ENCODE data around the gene SIRPG. TPM values are rescaled to one million over a fixed set of nuclear protein-coding genes. Genes with fewer than 3 reads are reported as not detected.

SIRPG gene
- total and polyA plus RNA-seq, 9 donors, result 0.06 to 1.4 (median 0.24) TPM; not detected in 5

DNA sequence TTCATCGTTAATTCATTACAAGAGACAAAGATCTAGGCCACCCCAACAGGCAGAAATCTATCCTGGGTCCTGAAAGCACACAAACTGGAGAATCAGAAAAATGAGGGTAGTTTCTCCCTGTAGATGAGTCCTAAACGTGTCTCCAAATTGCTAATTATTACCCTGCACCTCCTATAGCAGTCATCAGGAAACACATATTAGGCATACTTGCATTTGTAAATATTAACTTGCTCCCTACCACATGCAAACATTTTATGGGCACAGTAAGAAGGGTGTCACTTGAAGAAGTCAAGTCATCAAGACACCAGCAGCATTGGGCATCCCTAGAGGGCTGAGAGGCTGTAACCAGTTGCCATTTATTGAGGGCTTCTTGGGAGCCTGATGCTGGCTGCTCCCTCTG, 19.8 kb downstream of the SIRPG start:
- DNase-seq, result no peak
- intact Hi-C loops (cut with DNase I), result no loop called here
- Histone ChIP-seq H3K4me1 (ENCODE audit: insufficient read depth) (no peaks in the 10 kb centered on the region), H3K27ac (no peak overlapping the region), H3K9me3 (no peaks in the 10 kb centered on the region), H3K4me3 (no peak overlapping the region), H3K36me3 (no peaks in the 10 kb centered on the region), H3K27me3 (no peaks in the 10 kb centered on the region)
- TF ChIP-seq POLR2A (IDR thresholded peaks at IDR 0.05) (no peak), EP300 (IDR thresholded peaks at IDR 0.05) (no peak)
- TF ChIP-seq, protein P1, sequence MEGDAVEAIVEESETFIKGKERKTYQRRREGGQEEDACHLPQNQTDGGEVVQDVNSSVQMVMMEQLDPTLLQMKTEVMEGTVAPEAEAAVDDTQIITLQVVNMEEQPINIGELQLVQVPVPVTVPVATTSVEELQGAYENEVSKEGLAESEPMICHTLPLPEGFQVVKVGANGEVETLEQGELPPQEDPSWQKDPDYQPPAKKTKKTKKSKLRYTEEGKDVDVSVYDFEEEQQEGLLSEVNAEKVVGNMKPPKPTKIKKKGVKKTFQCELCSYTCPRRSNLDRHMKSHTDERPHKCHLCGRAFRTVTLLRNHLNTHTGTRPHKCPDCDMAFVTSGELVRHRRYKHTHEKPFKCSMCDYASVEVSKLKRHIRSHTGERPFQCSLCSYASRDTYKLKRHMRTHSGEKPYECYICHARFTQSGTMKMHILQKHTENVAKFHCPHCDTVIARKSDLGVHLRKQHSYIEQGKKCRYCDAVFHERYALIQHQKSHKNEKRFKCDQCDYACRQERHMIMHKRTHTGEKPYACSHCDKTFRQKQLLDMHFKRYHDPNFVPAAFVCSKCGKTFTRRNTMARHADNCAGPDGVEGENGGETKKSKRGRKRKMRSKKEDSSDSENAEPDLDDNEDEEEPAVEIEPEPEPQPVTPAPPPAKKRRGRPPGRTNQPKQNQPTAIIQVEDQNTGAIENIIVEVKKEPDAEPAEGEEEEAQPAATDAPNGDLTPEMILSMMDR (IDR thresholded peaks at IDR 0.05), result no peak
- 65 to 75% (median 73%) methylated on average over 2 of the region's 2 CpGs for whole genome bisulfite sequencing, 3 donors

GRCh38 chr20:1637226-1637625, 20.4 kb downstream of the SIRPG start:
- 51 to 59% (median 53%) methylated on average over 2 of the region's 2 CpGs for WGBS, 3 donors
- Histone ChIP-seq H3K27ac (no peak overlapping the region), H3K4me1 (ENCODE audit: insufficient read depth) (no peaks in the 10 kb centered on the region), H3K27me3 (no peaks in the 10 kb centered on the region), H3K4me3 (no peak overlapping the region), H3K36me3 (no peaks in the 10 kb centered on the region), H3K9me3 (no peaks in the 10 kb centered on the region)
- intact Hi-C loops (cut with DNase I), result no loop called here
- TF ChIP-seq EP300 (IDR thresholded peaks at IDR 0.05) (no peak), POLR2A (IDR thresholded peaks at IDR 0.05) (no peak)
- TF ChIP-seq, protein P1 (IDR thresholded peaks at IDR 0.05), result no peak
- DNase-seq, result no peak

DNA sequence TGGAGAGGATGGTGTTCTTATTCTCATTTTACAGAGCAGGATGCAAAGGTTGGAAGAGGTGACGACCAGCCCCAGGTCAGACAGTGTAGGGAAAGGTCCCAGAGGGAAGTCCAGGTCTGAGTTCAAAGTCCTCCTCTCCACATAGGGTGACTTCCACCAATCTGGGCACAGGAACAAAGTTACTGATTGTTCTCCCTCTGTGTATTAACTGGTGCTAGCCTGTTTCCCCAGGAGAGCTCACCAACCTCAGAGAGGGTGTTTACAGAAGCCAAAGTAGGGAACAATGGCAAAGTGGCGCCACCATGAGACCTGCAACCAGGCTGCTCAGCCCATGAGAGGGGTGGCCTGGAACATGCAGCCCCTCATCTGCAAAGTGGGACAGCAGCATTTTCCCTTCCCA, 21.0 kb downstream of the SIRPG start:
- no peaks in the 10 kb centered on the region for H3K9me3 ChIP-seq
- H3K4me3 ChIP-seq, result no peak overlapping the region
- 61 to 81% (median 67%) methylated on average over 2 of the region's 2 CpGs for WGBS, 3 donors
- H3K27ac ChIP-seq, result no peak overlapping the region
- TF ChIP-seq POLR2A (IDR thresholded peaks at IDR 0.05), result no peak
- TF ChIP-seq EP300 (IDR thresholded peaks at IDR 0.05), result no peak
- TF ChIP-seq, protein P1 (IDR thresholded peaks at IDR 0.05), result no peak
- intact Hi-C loops (cut with DNase I), result no loop called here
- H3K4me1 ChIP-seq (ENCODE audit: insufficient read depth), result no peaks in the 10 kb centered on the region
- DNase-seq, result no peak
- no peaks in the 10 kb centered on the region for H3K27me3 ChIP-seq
- no peaks in the 10 kb centered on the region for H3K36me3 ChIP-seq

- H3K27ac ChIP-seq, result no peak overlapping the region
- no peaks in the 10 kb centered on the region for H3K4me1 ChIP-seq (ENCODE audit: insufficient read depth)
- no peaks in the 10 kb centered on the region for H3K36me3 ChIP-seq
- 79 to 81% (median 79%) methylated on average over 10 of the region's 10 CpGs for whole genome bisulfite sequencing, 3 donors
- H3K9me3 ChIP-seq, result no peaks in the 10 kb centered on the region
- no peak overlapping the region for H3K4me3 ChIP-seq
- TF ChIP-seq, protein P1 (IDR thresholded peaks at IDR 0.05), result no peak
- TF ChIP-seq EP300 (IDR thresholded peaks at IDR 0.05), result no peak
- no peak for TF ChIP-seq POLR2A (IDR thresholded peaks at IDR 0.05)
- no peaks in the 10 kb centered on the region for H3K27me3 ChIP-seq
- no peak for DNase-seq
- intact Hi-C loops (cut with DNase I), result no loop called here
Observed at GRCh38 chr20:1635291-1635979, 22.1 kb downstream of the SIRPG start.
